GM21825 (cell line): Measurements from ENCODE around the gene SCNN1G.

Source experiments
- ATAC-seq: cut with Tn5 transposase; IDR thresholded peaks from one replicate; pipeline ENCODE4 v1.9.1; 2021; ENCODE audit warnings: mild to moderate bottlenecking, moderate library complexity; ENCODE audit not compliant: unreplicated experiment

SCNN1G gene

DNA sequence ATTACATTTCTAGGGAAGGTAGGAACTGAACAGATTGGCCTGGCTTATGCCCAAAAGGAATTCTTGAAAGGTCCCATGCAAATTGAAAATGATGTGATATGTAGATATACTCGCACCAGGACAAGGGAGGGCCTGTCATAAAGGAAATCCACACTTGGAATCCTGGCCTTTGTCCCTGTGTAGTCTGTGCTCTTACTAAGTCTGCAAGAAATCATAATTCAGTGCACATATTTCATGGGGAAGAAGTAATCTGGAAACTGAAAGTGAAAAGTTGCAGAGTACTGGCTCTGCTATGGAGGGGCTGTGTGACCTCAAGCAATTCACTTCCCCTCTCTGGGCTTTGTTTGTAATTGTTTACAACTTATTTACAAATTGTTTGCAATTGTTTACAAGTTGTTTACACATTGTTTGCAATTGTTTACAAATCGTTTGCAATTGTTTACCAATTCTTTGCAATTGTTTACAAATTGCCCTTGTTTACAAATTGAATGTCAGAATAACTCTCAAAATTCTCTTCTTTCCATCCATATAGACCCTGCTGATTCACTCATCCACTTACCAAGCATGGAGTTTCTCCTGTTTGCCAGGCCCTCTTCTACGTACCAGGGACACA, 12.9 kb downstream of the SCNN1G start:
- ATAC-seq = no peak

DNA sequence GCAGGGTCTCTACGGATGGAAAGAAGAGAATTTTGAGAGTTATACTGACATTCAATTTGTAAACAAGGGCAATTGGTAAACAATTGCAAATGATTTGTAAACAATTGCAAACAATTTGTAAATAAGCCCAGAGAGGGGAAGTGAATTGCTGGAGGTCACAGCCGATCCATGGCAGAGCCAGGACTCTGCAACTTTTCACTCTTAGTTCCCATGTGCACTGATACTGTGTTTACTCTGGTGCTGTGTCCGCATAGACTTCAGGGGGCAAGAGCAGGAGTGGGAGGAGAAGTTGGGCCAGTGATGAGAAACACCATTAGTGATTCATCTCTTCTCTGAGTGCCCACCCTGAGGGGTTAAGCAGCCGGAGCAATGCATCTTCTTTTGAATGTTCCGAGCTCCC, 14.0 kb downstream of the SCNN1G start:
- no peak for ATAC-seq

DNA sequence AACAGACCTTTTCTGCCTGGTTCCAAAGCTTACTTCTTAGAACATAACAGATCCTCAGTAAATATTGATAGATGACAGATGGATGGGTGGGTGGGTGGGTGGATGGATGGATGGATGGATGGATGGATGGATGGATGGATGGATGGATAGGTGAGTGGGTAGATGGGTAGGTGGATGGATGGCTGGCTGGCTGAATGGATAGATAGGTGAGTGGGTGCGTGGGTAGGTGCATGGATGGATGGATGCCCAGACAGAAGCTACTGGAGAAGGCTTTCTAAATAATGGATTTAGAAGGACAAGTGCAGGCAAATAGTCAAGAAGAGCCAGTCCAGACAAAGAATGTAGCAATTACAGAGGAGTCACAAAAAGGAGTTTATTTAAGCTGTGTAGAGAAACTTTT, 19.6 kb downstream of the SCNN1G start:
- no peak for ATAC-seq

DNA sequence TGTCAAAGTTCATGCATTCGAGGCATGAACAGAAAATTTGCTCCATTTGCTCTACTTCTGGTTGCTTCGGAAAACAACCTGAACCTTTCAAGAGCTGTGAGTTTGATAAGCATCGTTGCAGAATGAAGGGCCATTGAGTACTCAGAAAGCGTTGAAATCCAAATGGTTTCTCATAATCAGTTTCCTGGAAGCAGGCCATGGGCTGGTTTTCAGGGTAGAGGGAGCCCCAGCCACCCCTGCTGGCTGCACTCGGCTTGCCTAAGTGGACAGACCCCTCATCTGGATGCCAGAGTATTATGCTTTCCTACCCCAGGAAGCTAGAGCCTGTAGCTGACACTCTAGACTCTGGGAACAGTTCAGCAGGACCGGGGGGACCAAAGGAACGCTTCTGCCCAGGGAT, 24.4 kb downstream of the SCNN1G start:
- no peak for ATAC-seq

GRCh38 chr16:23207485-23207884, 24.9 kb downstream of the SCNN1G start:
- no peak for ATAC-seq

- ATAC-seq = no peak
Observed at GRCh38 chr16:23209606-23210005, 27.1 kb downstream of the SCNN1G start.

DNA sequence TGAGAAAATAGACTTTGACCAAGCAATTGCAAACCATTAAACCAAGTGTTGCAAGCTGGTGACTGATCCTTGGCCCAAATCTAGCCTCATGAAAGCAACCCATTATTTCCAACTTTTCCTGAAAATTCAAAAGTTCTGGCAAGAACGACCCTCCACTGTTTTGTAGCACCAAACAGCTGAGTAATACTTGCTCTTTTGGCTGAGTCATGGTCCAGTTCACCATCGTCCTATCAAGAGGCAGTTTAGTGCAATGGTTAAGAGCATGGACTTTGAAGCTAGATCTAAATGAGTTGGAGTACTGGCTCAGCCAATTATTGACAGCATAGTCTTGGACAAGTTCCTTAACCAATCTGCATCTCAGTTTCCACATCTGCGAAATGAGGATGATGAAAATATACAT, 31.3 kb downstream of the SCNN1G start:
- ATAC-seq = no peak

GRCh38 chr16:23214796-23215195, 32.3 kb downstream of the SCNN1G start:
- ATAC-seq = no peak

GRCh38 chr16:23215435-23215834, 32.9 kb downstream of the SCNN1G start:
- no peak for ATAC-seq

GRCh38 chr16:23216658-23217246, 34.2 kb downstream of the SCNN1G start:
- ATAC-seq = no peak

- no peak for ATAC-seq
Observed at GRCh38 chr16:23217646-23218045, 35.1 kb downstream of the SCNN1G start.

- ATAC-seq = no peak
Observed at GRCh38 chr16:23222929-23223328, 40.4 kb downstream of the SCNN1G start.

- ATAC-seq = no peak
Observed at GRCh38 chr16:23223368-23223767, 40.8 kb downstream of the SCNN1G start.

DNA sequence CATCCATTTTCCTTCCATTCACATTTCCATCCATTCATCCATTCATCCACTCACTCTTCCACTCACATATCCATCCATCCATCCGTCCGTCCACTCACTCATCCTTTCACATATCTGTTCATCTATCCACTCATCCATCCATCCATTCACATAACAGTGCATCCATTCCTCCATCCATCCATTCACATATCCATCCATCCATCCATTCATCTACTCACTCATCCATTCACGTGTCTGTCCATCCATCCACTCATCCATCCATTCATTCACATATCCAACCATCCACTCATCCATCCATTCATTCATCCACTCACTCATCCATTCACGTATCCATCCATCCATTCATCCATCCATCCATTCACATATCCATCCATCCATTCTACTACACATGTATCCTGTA, 42.6 kb downstream of the SCNN1G start:
- ATAC-seq = no peak

DNA sequence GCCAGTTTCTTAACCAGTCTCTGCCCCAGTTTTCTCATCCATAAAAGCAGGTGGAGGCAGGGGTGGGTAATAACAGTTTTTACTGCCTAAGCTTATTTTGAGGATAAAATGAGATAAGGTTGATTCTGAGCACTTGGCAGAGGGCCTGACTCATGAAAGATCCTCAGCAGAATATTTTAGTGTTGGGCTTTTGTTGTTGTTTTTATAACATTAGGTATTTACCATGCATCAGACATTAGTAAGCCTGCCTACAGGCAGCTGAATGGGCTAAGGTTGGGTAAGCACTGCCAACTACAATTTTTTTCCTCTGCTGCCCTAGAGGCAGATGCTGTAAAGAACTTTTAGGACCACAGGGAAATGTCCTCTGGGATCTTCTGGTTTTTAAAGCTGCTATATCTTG, 43.1 kb downstream of the SCNN1G start:
- ATAC-seq = no peak

- ATAC-seq = no peak
Observed at GRCh38 chr16:23227529-23227928, 45.0 kb downstream of the SCNN1G start.

DNA sequence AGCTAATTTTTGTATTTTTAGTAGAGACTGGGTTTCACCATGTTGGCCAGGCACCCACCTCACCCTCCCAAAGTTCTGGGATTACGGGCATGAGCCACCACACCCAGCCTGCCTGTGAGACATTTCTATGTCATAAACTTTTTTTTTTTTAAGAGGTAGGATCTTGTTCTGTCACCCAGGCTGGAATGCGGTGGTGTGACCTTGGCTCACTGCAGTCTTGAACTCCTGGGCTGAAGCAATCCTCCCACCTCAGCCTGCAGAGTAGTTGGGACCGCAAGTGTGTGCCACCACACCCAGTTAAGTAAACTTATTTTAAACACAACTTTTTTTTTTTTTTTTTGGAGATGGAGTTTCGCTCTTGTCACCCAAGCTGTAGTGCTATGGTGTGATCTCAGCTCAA, 47.2 kb downstream of the SCNN1G start:
- ATAC-seq = no peak

DNA sequence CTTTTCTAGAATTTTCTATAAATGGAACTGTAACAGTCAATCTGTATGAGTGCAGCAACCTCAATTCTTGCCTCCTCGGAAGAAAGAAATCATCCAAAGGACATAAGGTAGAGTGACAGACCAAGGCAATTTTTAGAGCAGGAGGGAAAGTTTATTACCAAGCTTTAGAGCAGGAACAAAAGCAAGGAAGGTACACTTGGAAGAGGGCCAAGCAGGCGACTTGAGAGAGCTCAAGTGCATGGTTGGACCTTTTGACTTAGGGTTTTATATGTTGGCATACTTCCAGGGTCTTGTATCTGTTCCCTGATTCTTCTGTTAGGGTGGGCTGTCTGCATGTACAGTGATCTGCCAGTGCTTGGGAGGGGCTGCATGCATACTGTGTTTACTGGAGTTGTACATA, 50.3 kb downstream of the SCNN1G start:
- ATAC-seq = no peak

- no peak for ATAC-seq
Observed at GRCh38 chr16:23235176-23235575, 52.6 kb downstream of the SCNN1G start.

- ATAC-seq = no peak
Observed at GRCh38 chr16:23236983-23237382, 54.4 kb downstream of the SCNN1G start.

- ATAC-seq = no peak
Observed at GRCh38 chr16:23240994-23241393, 58.4 kb downstream of the SCNN1G start.

GRCh38 chr16:23244122-23244521, 61.6 kb downstream of the SCNN1G start:
- ATAC-seq = no peak

- ATAC-seq = no peak
Observed at GRCh38 chr16:23245268-23245667, 62.7 kb downstream of the SCNN1G start.
